CD1c-positive myeloid dendritic cell (primary cell): ENCODE results near the gene PI4KA.

Source experiments
- DNase-seq: peaks from one replicate; pipeline ENCODE4 v3.0.0-alpha.2; 2016; ENCODE audit errors: extremely low spot score

Gene PI4KA

DNA sequence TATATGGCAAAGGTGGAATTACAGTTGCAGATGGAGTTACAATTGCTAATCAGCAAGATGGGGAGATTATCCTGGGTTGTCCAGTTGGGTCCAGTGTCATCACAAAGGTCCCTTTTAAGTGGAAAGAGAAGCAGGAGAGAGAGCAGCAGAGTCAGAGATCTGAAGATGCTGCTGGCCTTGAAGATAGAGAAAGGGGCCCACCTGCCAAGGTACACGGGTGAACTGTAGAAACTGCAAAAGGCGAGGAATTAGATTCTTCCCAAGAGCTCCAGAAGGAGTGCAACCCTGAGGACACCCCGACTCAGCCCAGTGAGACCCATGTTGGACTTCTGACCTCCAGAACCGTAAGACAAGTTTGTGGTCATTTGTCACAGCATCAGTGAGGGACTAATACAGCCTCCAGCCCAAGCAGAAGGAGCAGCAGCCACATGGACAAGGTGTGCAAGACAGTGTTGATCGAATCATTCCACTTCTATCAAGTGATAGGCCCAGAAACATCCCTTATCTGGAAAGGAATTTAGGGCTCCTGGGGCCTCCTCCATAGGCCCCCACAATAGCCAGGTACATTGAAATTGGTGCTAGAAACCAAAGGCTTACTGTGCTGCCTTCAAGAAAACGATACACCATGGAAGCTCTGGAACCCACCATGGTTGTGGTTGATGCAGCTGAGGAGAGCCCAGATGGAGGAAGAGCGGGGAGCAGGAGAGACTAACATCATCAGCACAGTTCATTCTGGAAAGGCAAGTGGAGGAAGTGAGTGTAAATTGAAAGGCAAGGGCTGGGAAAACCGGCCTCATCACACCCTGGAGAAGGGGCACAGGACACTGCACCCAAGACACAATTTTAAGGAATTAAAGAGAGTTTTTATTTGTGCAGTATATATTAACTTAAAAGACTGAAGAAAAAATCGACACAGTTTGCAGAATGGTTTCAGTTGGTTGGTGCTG is 23.5 kb upstream of the PI4KA start:
- DNase-seq, result no peak

- no peak for DNase-seq
Observed at GRCh38 chr22:20881231-20881630, 22.6 kb upstream of the PI4KA start.

DNA sequence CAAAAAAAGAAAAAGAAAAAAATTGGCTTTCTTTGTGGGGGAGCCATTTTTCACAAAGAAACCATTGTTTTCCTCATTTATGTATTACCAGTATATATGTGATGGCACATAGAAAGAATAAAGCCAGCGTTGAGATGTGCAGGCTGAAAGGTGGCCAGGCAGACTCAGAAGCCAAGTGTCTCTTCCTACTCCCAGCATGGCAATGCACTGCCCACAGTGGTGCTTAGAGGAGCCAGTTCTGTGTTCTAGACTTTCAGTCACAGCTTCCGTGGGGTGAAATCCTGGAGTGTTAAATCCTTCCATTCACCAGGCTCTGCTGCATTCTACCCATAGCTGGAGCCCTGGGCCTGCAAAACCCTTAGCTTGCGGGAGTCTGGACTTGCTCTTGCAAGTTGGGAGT is 19.1 kb upstream of the PI4KA start:
- no peak for DNase-seq

DNA sequence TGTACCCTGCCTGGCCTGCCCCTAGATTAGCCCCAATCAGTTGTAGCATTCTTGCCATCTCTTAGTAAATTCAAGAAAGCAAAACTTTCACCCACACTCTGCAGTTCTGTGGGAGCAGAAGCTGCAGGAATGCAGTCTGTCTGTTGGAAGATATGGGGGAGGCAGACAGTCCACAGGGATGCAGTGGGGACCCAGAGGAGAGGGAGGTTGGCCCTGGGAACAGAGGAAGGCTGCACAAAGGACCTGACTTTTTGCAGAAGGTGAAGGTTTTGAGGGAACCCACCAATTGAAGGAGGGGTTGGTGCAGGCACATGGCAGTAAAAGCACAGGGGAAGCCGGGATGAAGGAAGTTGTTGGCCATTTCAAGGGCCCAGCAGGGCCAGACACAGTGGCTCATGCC is 16.7 kb upstream of the PI4KA start:
- no peak for DNase-seq

GRCh38 chr22:20873214-20873613 is 14.6 kb upstream of the PI4KA start:
- no peak for DNase-seq

GRCh38 chr22:20869234-20869633 is 10.6 kb upstream of the PI4KA start:
- DNase-seq, result no peak

DNA sequence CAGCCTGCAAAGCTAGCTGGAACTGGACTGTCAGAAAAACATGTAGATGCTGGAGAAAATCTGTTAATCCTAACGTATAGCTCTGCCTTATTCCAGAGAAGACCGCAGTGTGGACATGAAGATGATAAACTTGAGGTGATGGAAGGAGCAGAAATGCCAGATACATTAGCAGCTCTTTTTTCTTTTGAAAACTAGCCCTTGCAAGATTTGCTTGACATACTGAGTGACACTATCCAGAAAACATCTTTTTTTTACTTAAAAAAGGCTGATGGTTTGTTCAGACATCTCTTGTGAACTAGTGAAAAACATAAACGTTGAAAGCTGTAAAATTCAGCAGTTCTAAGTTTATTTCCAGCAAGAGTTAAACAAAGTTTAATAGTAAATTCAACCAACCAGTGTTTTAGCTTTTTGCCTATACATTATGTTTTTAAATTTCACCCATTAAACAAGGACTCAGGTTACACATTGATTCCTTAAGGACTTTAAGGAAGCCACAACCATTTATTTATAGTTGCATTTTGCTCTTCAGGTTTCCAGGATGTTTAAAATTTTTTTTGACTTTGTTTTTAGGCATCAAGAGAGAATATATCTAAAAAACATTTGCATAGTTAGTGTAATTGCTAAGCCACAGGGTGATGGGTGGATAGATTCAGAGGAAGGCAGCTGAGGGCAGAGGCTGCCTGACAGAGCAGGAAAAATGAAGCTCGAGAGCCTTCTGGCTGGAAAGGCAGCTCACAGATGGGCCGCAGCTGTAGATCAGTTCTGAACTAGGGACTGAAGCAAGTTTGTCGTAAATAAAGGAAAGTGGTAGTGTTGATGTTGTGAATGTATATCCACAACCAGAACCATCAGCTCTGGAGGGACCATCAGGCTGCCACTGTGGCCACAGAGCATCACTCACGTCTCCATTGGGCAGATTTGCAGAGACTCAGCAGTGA is 9.7 kb upstream of the PI4KA start:
- DNase-seq, result no peak

DNA sequence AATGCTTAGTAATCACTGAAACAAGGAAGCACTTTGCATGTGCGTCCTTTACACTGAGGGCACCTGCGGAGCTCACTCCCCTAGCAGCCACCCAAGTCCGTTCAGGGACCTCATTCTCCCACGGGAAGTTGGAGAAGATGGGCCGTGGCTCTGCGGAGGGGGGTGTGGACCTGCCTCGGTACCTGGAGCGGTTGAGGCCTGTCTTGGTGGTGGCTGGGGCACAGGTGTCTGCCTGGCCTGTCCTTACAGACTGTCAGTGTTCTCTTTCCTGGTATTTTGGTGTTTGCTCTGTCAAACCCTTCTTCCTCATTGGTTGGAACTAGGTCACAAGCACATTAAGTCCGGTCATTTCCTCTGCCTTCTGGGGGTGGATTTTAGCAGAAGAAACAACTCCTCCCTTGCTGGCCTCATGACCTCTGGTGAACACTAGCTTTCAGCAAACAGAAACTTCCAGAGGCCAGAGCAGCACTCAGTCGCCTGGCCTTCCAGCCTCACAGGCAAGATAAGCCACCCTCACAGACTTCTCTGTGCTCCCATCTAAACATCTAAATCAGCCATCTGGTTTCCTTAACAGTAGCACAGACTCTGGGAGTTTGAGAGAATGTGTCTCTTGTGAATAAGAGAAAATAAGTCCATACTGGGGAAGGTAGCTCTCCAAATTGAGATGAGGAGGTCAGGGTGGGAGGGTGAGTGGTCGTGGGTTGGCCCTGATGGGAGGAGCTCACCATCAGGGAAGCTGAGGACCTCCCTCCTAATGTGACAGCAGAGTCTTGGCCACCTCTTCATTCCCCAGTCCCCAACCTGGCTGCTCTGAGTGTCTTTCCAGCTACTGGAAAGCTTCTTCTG is 8.8 kb upstream of the PI4KA start:
- peak; percentile 85 for DNase-seq

- no peak for DNase-seq
Observed at GRCh38 chr22:20866736-20867135, 8.1 kb upstream of the PI4KA start.

DNA sequence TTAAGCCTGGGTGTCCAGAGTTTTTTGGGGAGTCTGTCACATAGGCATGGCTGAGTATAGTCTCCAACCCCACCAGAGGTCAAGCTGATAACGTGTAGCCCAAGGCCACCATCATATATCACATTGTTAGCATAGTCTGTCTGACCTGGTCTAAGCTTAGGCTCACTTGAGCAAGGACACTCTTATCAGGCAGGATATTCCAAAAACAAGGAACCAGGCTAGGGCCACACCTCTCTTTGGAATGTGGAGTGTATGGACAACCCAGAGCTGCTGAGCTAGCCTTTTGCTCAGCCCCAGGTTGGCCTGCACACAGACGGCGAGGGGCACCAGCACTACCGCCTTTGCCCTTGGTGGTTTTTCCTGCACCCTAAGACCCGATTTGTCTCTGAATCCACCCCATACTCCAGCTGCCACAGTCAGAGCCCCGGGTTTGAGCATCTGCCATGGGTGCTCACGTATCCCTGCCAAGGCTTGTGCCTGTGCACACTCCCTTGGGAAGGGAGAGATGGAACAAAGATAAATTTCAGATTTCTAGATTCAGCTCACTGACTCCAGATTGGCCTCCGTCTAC is 7.3 kb upstream of the PI4KA start:
- DNase-seq, result no peak

DNA sequence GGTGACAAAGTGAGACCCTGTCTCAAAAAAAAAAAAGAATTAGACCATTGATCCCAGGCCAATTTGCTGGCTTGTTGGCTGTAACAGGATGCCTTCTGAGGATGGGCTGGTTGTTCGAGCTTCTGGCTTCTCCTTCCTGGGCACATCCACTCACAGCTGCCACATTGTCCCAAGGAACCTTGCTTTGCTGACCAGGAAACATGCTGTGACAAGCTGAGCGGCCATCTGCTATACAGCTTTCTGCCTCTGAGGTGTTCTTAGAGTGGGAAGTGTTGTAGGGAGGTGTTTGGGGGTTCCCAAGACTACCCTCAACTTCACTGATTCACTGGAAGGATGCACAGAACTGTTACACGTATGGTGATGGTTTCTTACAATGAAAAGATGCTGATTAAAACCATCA is 6.7 kb upstream of the PI4KA start:
- DNase-seq, result no peak

DNA sequence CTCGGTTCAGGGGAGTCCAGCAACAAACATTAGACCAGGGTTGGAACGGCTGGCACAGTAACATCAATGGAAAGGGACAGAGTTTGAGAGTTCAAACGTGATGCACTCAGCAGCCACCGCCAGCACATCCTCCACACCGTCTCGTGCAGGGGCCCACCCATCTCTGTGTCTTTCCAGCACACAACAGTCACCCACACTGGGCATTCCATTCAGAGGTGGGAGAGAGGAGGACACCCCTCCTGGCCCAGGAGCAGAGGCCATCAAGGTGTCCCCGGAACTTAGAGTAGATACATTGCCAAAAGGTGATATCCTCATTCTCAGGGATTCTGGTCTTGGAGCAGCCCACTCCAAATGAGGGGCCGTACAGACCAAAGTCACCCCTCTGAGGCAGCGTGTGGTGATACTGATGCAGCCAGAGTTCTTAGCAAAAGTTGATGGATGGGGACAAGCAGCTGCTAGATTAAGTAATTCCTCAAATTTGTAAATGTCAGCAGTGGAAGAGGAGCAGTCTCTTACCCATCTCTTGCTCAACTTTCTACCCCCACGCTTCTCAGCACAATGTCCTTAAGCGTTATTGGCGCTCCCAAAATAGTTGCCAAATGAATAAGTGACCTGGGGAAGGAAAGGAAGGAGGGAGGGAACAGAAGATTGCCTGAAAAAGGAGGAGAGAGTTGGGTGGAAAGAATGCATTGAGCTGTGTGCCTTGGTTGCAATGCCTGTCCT is 5.7 kb upstream of the PI4KA start:
- DNase-seq, result peak; percentile 57

DNA sequence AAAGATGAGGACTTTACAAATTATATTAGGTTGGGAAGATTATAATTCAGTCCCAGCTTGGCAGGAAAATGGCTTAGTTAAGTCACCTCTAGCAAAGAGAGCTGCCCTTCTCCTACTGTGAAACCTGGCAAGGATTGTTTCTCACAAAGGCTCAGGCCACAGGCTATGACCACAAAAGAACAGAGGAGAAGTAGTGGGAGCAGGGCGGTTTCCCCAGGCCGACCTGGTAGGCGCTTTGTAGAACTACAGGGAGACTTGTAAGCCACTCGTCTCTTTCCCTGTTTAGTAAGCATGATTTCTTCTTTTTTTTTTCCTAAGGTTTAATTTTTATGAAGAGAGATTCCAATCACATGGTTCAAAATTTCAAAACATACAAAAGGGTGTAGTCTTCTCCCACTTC is 4.8 kb upstream of the PI4KA start:
- peak; percentile 55 for DNase-seq

DNA sequence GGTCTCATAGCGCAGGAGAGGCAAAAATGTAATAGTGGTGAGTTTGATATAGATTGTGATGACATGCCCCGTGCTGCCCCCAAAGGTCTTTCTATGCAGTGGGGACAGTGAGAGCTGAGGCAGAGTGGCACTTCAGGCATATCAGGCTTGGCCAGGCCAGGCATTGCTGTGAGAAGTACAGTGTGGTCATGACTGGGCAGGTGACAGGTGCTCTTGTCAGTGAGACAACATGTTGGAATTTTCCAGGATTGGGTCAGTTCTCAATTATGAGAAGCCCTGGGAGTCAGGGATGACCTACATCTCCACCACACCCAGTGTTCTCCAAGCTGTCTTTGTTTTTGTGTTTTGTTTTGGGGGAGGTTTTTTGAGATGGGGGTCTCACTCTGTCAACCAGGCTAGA is 3.9 kb upstream of the PI4KA start:
- no peak for DNase-seq

DNA sequence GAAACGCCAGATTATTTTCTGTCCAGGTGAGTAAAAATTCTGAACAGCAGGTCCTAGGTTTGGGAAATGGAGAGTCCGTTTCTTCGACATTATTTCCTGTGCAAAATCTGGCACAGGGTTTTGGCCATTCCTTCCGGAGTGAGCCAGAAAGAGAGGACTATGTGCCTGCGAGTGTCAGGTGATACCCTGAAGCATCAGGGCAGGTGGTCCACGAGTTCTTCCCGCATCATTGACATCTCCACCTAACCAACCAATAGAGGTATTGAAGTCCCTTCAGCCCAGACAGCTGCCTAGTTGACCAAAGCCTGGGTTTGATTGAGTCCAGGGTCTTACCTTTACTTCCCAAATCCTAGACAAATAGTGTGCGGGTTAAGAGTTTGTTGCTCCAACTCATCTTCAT is 1.0 kb upstream of the PI4KA start:
- DNase-seq, result no peak

DNA sequence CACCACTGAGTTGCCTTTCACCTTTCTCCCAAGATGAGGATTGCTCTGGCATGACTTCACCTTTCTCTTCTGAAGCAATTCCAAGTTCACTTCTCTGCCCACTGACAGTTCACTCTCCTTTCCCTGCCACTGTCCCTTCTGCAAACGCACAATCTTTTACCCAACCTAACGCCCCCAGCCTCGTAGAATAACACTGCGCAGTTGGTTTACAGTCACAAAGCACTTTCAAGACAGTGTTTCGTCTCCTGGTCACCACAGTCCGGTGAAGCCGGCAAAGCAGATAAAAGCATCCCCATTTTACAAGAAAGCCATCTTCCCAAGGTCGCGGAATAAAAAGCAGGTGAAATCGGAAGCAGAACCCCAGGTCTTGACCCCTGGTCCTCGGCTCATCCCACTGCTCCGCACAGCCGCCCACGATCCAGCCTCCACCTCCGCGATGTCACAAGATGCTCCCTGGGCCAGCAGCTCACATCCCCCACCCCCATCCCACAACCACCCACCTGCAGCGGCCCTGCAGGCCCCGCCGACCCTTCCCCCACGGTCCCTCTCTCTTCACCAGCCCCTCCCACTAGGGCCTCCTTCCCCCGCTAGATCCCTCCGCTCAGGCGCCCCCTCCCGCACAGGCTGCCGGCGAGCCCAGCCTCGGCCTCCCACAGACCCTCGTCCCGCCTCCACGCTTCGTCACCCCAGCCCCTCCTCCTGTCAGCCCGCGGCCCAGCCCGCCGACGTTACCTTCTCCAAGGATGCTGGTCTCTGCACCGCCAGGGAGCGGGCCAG is 585 bp downstream of the PI4KA start:
- DNase-seq, result peak; percentile 27

DNA sequence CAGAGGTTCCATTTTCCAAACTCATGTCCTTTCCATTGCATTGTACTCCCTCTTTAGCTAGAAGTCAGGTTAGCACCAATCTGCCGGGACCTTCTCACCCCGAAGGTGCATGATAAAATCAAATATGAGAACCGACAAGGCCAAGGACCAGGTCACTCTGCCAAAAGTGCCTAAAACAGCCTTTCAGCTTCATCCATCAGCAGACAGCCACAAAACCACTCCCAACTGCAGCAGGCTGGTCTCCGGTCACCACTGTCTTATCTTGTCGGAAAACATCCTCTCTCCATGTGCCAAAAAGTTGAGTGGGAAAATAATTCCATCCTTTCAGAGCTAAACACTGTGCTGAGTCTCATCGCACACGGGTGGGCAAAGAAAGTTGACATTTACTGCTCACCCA is 1.4 kb downstream of the PI4KA start:
- no peak for DNase-seq

DNA sequence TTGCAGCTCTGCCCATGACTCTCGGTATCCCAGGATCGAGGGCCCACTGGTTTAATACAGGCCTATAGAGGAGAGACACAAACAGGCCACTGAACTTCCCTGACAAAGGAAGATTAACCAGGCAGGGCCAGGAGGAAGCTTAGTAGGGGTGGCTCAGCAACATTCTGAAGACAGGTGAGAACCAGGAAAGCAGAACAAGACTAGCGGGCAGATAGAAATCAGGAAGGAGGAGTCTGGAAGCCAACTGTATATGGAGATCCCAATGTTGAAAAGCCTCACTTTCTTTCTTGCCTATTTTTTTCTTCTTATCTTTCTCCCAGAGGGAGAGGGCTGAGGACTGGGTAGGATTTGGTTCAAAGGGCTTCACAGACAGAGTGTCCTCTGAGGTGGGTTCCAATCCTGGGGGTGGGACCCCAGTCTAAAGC is 5.4 kb downstream of the PI4KA start:
- no peak for DNase-seq

- DNase-seq, result no peak
Observed at GRCh38 chr22:20852503-20852902, 6.1 kb downstream of the PI4KA start.

- DNase-seq, result no peak
Observed at GRCh38 chr22:20852076-20852475, 6.5 kb downstream of the PI4KA start.
